Stimulated activated CD4-positive, alpha-beta T cell treated with anti-CD3 and anti-CD28 coated beads, Interleukin-15, amount 100 ng/mL, for 48 hours (primary cell): Measurements from ENCODE around the gene IFT43.

Experiments
- DNase-seq, 2 donors: peaks; one replicate each; pipeline ENCODE4 v3.0.0-alpha.2; 2020; ENCODE audit warnings: low read depth in 2 of 2

The IFT43 gene

GRCh38 chr14:76015191-76015590 lies 29.6 kb downstream of the IFT43 start:
- no peak for DNase-seq

GRCh38 chr14:76015668-76016067 lies 30.1 kb downstream of the IFT43 start:
- DNase-seq = no peak

GRCh38 chr14:76019676-76020075 lies 34.1 kb downstream of the IFT43 start:
- no peak for DNase-seq

GRCh38 chr14:76022991-76023390 lies 37.4 kb downstream of the IFT43 start:
- no peak for DNase-seq

GRCh38 chr14:76023757-76024156 lies 38.2 kb downstream of the IFT43 start:
- DNase-seq = no peak

- no peak for DNase-seq
Observed at GRCh38 chr14:76024211-76024907, 38.8 kb downstream of the IFT43 start.

- DNase-seq = no peak
Observed at GRCh38 chr14:76034566-76034965, 49.0 kb downstream of the IFT43 start.

GRCh38 chr14:76040704-76041103 lies 55.1 kb downstream of the IFT43 start:
- no peak for DNase-seq

GRCh38 chr14:76045773-76046172 lies 60.2 kb downstream of the IFT43 start:
- DNase-seq = no peak

- DNase-seq = no peak
Observed at GRCh38 chr14:76050250-76050649, 64.7 kb downstream of the IFT43 start.

GRCh38 chr14:76050797-76051392 lies 65.3 kb downstream of the IFT43 start:
- DNase-seq = peak in 1 of 2 donors; percentile 45

GRCh38 chr14:76051717-76052465 lies 66.3 kb downstream of the IFT43 start:
- no peak for DNase-seq

GRCh38 chr14:76053572-76054355 lies 68.2 kb downstream of the IFT43 start:
- DNase-seq = no peak

- DNase-seq = no peak
Observed at GRCh38 chr14:76055330-76055729, 69.8 kb downstream of the IFT43 start.

GRCh38 chr14:76056128-76056527 lies 70.6 kb downstream of the IFT43 start:
- DNase-seq = no peak

- no peak for DNase-seq
Observed at GRCh38 chr14:76057914-76058313, 72.4 kb downstream of the IFT43 start.

GRCh38 chr14:76063327-76063726 lies 77.8 kb downstream of the IFT43 start:
- DNase-seq = no peak

- no peak for DNase-seq
Observed at GRCh38 chr14:76065519-76065918, 80.0 kb downstream of the IFT43 start.

GRCh38 chr14:76067536-76067935 lies 82.0 kb downstream of the IFT43 start:
- no peak for DNase-seq

- DNase-seq = no peak
Observed at GRCh38 chr14:76073717-76074116, 88.2 kb downstream of the IFT43 start.

- no peak for DNase-seq
Observed at GRCh38 chr14:76077340-76077739, 91.8 kb downstream of the IFT43 start.

- DNase-seq = no peak
Observed at GRCh38 chr14:76078501-76078900, 92.9 kb downstream of the IFT43 start.
